ENCODE measurements around the gene TBCE.
"Not testable (repeated sequence)": the region's sequence is repeated elsewhere in the genome, so short reads cannot be mapped to it uniquely, and the experiment has no call there.

The TBCE gene

GRCh38 chr1:235457856-235458255 is 90.6 kb downstream of the TBCE start:
- DNase-seq = not testable (repeated sequence)

GRCh38 chr1:235460770-235461169 is 93.5 kb downstream of the TBCE start:
- no peak for DNase-seq

DNA sequence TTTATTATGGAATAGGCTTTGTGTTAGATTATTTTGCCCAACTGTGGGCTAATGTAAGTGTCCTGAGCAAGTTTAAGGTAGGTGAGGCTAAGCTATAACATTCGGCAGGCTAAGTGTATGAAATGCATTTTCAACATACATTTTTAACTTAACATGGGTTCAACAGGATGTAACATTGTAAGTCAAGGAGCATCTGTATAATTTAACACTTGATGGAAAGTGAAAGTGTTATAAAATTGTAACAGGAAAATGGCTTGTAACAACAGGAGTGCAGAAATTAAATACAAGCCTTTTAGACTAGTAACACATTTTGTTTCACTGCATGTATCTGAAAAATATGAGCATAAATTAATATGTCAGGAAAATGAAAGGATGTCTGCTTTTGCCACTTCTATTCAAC is 94.7 kb downstream of the TBCE start:
- DNase-seq = no peak

GRCh38 chr1:235462832-235463231 is 95.6 kb downstream of the TBCE start:
- not testable (repeated sequence) for DNase-seq

- no peak for DNase-seq
These were observed 97.8 kb downstream of the TBCE start for GRCh38 chr1:235465066-235465465.

DNA sequence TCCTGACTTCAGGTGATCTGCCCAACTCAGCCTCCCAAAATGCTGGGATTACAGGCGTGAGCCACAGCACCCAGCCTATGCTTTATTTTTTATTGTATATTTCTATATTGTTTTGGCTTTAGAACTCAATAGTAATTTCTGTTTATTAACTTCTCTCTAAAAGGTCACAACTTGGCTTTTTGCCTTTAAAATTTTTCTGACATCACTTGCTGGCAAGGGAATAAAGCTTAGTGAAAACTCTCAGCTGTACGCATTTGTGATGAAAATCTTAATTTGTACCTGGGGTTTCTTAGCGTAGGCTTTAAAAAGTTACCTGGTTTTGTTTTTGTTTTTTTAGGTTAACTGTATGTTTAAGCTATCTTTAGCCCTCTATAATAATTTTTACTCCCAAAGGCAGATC is 100.8 kb downstream of the TBCE start:
- DNase-seq = no peak

DNA sequence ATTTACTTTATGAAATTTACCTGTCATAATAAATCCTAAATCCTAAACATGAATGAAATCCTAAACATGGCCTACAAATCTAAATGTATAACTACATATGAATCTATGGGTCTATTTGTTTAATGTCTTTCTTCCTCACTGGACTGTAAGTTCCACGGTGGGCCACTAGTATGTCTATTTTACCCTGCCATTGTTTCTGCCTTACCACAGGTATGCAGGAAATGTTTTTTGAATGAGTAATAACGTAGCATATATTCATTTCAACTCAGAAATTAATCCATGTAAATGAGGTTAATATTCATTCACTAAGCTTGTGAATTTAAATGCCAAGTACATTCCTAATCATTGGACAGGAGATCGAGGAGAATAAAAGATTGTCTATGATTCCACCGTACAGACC is 101.7 kb downstream of the TBCE start:
- no peak for DNase-seq

- DNase-seq = not testable (repeated sequence)
These were observed 102.7 kb downstream of the TBCE start for GRCh38 chr1:235469897-235470296.

DNA sequence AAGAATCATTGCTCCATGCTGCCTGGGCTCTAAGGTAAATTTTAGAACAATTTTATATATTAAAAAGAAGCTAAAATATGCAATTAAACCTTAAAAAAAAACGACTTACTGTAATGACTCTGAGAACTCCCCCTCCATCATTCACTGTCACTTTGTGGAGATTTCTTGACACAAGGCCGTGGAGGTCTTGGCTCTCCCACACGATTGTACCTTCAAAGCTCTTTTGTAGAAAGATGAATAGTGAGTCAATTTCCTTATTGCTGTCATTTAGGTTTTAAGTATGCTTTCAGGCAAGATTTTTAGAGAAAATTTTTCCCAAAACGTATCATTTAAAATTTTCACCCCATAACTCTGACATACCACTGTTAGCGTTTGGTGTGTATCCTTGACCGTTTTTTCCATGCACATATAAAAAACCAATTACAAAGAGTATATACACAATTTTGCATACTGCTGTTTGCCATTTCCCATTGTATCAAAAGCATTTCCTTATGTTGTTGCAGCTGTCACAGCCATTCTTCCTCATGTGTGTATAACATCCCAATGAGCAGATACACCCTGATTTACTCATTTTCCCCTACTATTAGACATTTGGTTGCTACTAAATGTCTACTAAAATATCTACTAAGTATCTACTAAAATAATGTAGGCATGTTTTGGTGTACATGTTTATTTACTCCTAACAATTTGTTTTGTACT is 103.7 kb downstream of the TBCE start:
- DNase-seq = no peak

DNA sequence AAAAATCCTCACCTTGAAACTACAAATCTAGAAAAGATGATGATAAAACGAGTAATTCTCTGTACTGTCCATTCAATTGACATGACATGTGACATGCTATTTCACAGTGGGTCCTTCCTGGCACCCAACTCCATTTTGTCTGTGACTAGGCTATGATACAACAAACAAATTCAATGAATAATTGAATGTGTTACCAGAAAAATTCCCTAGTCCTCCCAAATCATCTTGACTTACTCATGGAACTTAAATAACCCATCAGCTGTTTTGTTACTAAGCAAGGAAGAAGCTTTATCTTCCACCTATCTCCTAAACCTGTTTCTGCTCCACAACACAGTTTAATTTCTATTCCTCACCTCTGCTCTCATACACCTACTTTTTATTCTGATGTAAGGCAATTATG is 106.6 kb downstream of the TBCE start:
- DNase-seq = no peak

DNA sequence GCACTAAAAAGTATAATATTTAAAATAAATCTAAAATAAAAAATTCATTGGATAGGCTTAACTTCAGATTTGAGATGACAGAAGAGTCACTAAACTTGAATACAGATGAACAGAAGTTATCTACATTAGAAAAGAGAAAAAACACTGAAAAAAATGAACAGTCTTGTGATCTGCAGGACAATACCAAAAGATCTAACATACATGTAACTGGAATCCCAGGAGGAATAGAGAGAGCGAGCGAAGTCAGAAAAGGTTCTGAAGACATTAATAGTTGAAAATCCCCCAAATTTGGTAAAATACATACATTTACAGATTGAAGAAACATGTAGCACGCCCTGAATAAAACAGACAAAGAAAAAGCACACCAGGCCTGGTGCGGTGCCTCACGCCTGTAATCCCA is 115.9 kb downstream of the TBCE start:
- DNase-seq = no peak

- no peak for DNase-seq
These were observed 118.3 kb downstream of the TBCE start for GRCh38 chr1:235485558-235485957.

- DNase-seq = no peak
These were observed 119.1 kb downstream of the TBCE start for GRCh38 chr1:235486321-235486720.

- no peak for DNase-seq
These were observed 124.4 kb downstream of the TBCE start for GRCh38 chr1:235491644-235492043.

- no peak for DNase-seq
These were observed 127.3 kb downstream of the TBCE start for GRCh38 chr1:235494531-235494930.

- DNase-seq = no peak
These were observed 127.8 kb downstream of the TBCE start for GRCh38 chr1:235495030-235495429.

- DNase-seq = no peak
These were observed 128.3 kb downstream of the TBCE start for GRCh38 chr1:235495551-235495950.

GRCh38 chr1:235500971-235501540 is 133.8 kb downstream of the TBCE start:
- no peak for DNase-seq

Data from KG1 (cell line).